SK-N-SH (cell line): Measurements from ENCODE around the gene KRTAP20-4. TPM values are rescaled to one million over a fixed set of nuclear protein-coding genes. Genes with fewer than 3 reads are reported as not detected.

Experiments used
- CTCF ChIA-PET: fragments of 300-600, 350-600 bp; formaldehyde crosslinking; extraction: SDS; loops from one replicate; lab custom pipeline; 2021; lab: Yijun Ruan, JAX
- POLR2A ChIA-PET: fragments of 350-600 bp; sonication (Branson Sonifier 250); formaldehyde crosslinking; extraction: SDS; loops from one replicate; lab custom pipeline; 2020; ENCODE audit warnings: antibody characterized with exemption, inconsistent platforms; lab: Yijun Ruan, JAX
- DNase-seq: peaks from one replicate; pipeline ENCODE4 v3.0.0; 2012
- H2AFZ ChIP-seq: fragments of 200-600 bp; sonication (generic); 2 replicates; pipeline ENCODE4 v1.8.1; 2016; ENCODE audit warnings: antibody characterized with exemption, mild to moderate bottlenecking, low read depth
- H3F3A ChIP-seq: fragments of 200-600 bp; sonication (generic); replicated peaks from 2 replicates; pipeline ENCODE3; 2016; ENCODE audit warnings: antibody characterized with exemption, mild to moderate bottlenecking; ENCODE audit not compliant: insufficient read depth
- H3K27ac ChIP-seq, 2 experiments: fragments of 200-500 bp in 1 of 2; fragments of 200-600 bp in 1 of 2; sonication (Bioruptor generic) in 1 of 2; sonication (generic), shearing (Covaris generic) in 1 of 2; 2 replicates each; pipeline versions ENCODE4 v1.5.1 to v1.6.1; 2014 to 2016; ENCODE audit warnings: low read depth in 2 of 2, inconsistent platforms in 1 of 2, low read length in 1 of 2, mild to moderate bottlenecking in 1 of 2, mixed read lengths in 1 of 2
- H3K27me3 ChIP-seq: fragments of 200-600 bp; sonication (generic), shearing (Covaris generic); 2 replicates; pipeline ENCODE4 v1.6.1; 2016; ENCODE audit warnings: mixed run types; ENCODE audit not compliant: insufficient read depth
- H3K36me3 ChIP-seq, 2 experiments: fragments of 200-500 bp in 1 of 2; fragments of 200-600 bp in 1 of 2; sonication (Bioruptor generic) in 1 of 2; sonication (generic) in 1 of 2; replicated peaks in 1 of 2; 2 replicates each; pipeline versions ENCODE3 to v1.5.1; 2014 to 2016; ENCODE audit warnings: low read length in 1 of 2, mild to moderate bottlenecking in 1 of 2; ENCODE audit not compliant: insufficient read depth in 2 of 2, control insufficient read depth in 1 of 2
- H3K4me1 ChIP-seq, 2 experiments: fragments of 200-500 bp in 1 of 2; fragments of 200-600 bp in 1 of 2; sonication (Bioruptor generic) in 1 of 2; sonication (generic), shearing (Covaris generic) in 1 of 2; 2 replicates each; pipeline versions ENCODE4 v1.5.1 to v1.6.1; 2014 to 2016; ENCODE audit warnings: low read depth in 1 of 2, low read length in 1 of 2, mixed run types in 1 of 2; ENCODE audit not compliant: insufficient read depth in 2 of 2, control insufficient read depth in 1 of 2
- H3K4me2 ChIP-seq: fragments of 200-600 bp; sonication (generic), shearing (Covaris generic); 2 replicates; pipeline ENCODE4 v1.6.1; 2017; ENCODE audit warnings: mixed run types
- H3K4me3 ChIP-seq, 2 experiments: fragments of 200-500 bp in 1 of 2; fragments of 200-600 bp in 1 of 2; sonication (Bioruptor generic) in 1 of 2; sonication (generic), shearing (Covaris generic) in 1 of 2; 2 replicates each; pipeline versions ENCODE4 v1.5.1 to v1.8.1; 2014 to 2016; ENCODE audit warnings: low read depth in 2 of 2, inconsistent platforms in 1 of 2, low read length in 1 of 2, mild to moderate bottlenecking in 1 of 2, mixed read lengths in 1 of 2, moderate library complexity in 1 of 2
- H3K79me2 ChIP-seq: fragments of 200-600 bp; sonication (generic); 2 replicates; pipeline ENCODE4 v1.8.1; 2017; ENCODE audit warnings: mild to moderate bottlenecking; ENCODE audit not compliant: insufficient read depth
- H3K9ac ChIP-seq: fragments of 200-600 bp; sonication (generic); 2 replicates; pipeline ENCODE4 v1.6.1; 2017; ENCODE audit warnings: mixed run types
- H3K9me2 ChIP-seq: fragments of 200-600 bp; sonication (generic); 2 replicates; pipeline ENCODE4 v1.6.1; 2017; ENCODE audit warnings: mixed run types
- H3K9me3 ChIP-seq: fragments of 200-600 bp; sonication (generic); 2 replicates; pipeline ENCODE4 v1.6.1; 2017; ENCODE audit warnings: mixed run types, mild to moderate bottlenecking, moderate library complexity
- H4K20me1 ChIP-seq: fragments of 200-600 bp; sonication (generic); 2 replicates; pipeline ENCODE4 v1.6.1; 2017; ENCODE audit warnings: mild to moderate bottlenecking, mixed run types; ENCODE audit not compliant: insufficient read depth
- ELF1 ChIP-seq: IDR thresholded peaks from 2 replicates; pipeline ENCODE4 v1.4.0; 2012
- FOXJ3 ChIP-seq: sonication (generic); formaldehyde crosslinking; IDR thresholded peaks from 2 replicates; pipeline ENCODE4 v1.5.1; 2020; ENCODE audit warnings: mild to moderate bottlenecking, missing genetic modification reagents
- FOXM1 ChIP-seq: IDR thresholded peaks from 2 replicates; pipeline ENCODE4 v1.4.0; 2012; ENCODE audit warnings: low read depth, mild to moderate bottlenecking
- GATA2 ChIP-seq: sonication (generic); formaldehyde crosslinking; IDR thresholded peaks from 2 replicates; pipeline ENCODE4 v1.5.0; 2020; ENCODE audit warnings: mild to moderate bottlenecking, missing genetic modification reagents
- IRF3 ChIP-seq: fragments of 150-350 bp; IDR thresholded peaks from 2 replicates; pipeline ENCODE4 v1.6.1; 2016; ENCODE audit warnings: mild to moderate bottlenecking, low read depth, low read length
- JUND ChIP-seq: IDR thresholded peaks from 2 replicates; pipeline ENCODE4 v1.4.0; 2012
- MAX ChIP-seq: IDR thresholded peaks from 2 replicates; pipeline ENCODE4 v1.4.0; 2012; ENCODE audit warnings: low read depth
- MEF2A ChIP-seq: IDR thresholded peaks from 2 replicates; pipeline ENCODE4 v1.4.0; 2012; ENCODE audit warnings: low read depth, borderline replicate concordance
- NFIC ChIP-seq: IDR thresholded peaks from 2 replicates; pipeline ENCODE4 v1.4.0; 2012; ENCODE audit warnings: borderline replicate concordance
- NRF1 ChIP-seq: IDR thresholded peaks from 2 replicates; pipeline ENCODE4 v1.6.1; 2012; ENCODE audit warnings: low read depth, mild to moderate bottlenecking, low read length
- RCOR1 ChIP-seq: fragments of 150-350 bp; IDR thresholded peaks from 2 replicates; pipeline ENCODE4 v1.6.1; 2017; ENCODE audit warnings: antibody characterized with exemption, low read length
- RFX5 ChIP-seq: IDR thresholded peaks from 2 replicates; pipeline ENCODE4 v1.6.1; 2012; ENCODE audit warnings: mild to moderate bottlenecking, improper control_type of control experiment, low read length
- SMC3 ChIP-seq: IDR thresholded peaks from 2 replicates; pipeline ENCODE4 v1.6.1; 2012; ENCODE audit warnings: low read depth, low read length, improper control_type of control experiment
- USF1 ChIP-seq: IDR thresholded peaks from 2 replicates; pipeline ENCODE4 v1.4.0; 2012; ENCODE audit warnings: low read depth, borderline replicate concordance
- USF2 ChIP-seq: fragments of 150-350 bp; IDR thresholded peaks from 2 replicates; pipeline ENCODE4 v1.6.1; 2017; ENCODE audit warnings: antibody characterized with exemption, low read length, low read depth, borderline replicate concordance
- ZBTB33 ChIP-seq: IDR thresholded peaks from 2 replicates; pipeline ENCODE4 v1.4.0; 2012; ENCODE audit warnings: low read depth, borderline replicate concordance
- WGBS: methylation state at CpG from one replicate; pipeline ENCODE4 v1.1.6; 2017; ENCODE audit warnings: low lambda C conversion rate; 5-methylcytosine and 5-hydroxymethylcytosine counted together
- polyA plus RNA-seq, 3 experiments: library from polyadenylated mRNA; depleted of rRNA; stranded (reverse); fragments of >200 nt; gene quantifications; 2 replicates each; pipeline ENCODE4 v1.2.3, GENCODE V29; 2012

KRTAP20-4 gene
- polyA plus RNA-seq, 1 of the 3 experiments (the other 2 are of a cell fraction), result not detected

GRCh38 chr21:30616125-30616524 lies 4.3 kb upstream of the KRTAP20-4 start, which contains the start of gene KRTAP20-1:
Gene KRTAP20-1 (plus strand): TSS chr21:30616425. CDS start chr21:30616455, 30 bp downstream.
- Histone ChIP-seq H3K27me3 (no peaks in the 10 kb centered on the region), H3K9me3 (no peaks in the 10 kb centered on the region), H3K36me3 (no peaks in the 10 kb centered on the region), H3K9ac (no peak within 1 kb of the TSS), H3K4me1 (no peaks in the 10 kb centered on the region), H2AFZ (no peak within 1 kb of the TSS), H3K9me2 (no peaks in the 10 kb centered on the region), H4K20me1 (no peaks in the 10 kb centered on the region), H3K4me2 (no peak within 1 kb of the TSS), H3K27ac (no peak within 1 kb of the TSS), H3F3A (no peaks in the 10 kb centered on the region), H3K79me2 (no peaks in the 10 kb centered on the region), H3K4me3 (no peak within 1 kb of the TSS)
- POLR2A ChIA-PET, result no interaction called here
- TF ChIP-seq IRF3 (no peak), MEF2A (no peak)
- 20% methylated on average over 2 of the region's 2 CpGs for WGBS
- DNase-seq, result no peak
- CTCF ChIA-PET, result no interaction called here

- no peak overlapping the region for H3K4me3 ChIP-seq
- TF ChIP-seq NRF1, result no peak
- no peak for TF ChIP-seq MAX
- no peak for TF ChIP-seq FOXM1
- no peak for TF ChIP-seq USF1
- TF ChIP-seq USF2, result no peak
- TF ChIP-seq SMC3, result no peak
- TF ChIP-seq FOXJ3 (CRISPR knock-in tag), result no peak
- no peak for TF ChIP-seq JUND
- no peak for TF ChIP-seq ZBTB33
- no peak for TF ChIP-seq RFX5
- TF ChIP-seq NFIC, result no peak
- TF ChIP-seq GATA2 (CRISPR knock-in tag), result no peak
- no peak for TF ChIP-seq ELF1
- TF ChIP-seq RCOR1, result no peak
- no peak overlapping the region for H3K9ac ChIP-seq
- H3K9me2 ChIP-seq, result no peaks in the 10 kb centered on the region
- no peak overlapping the region for H3K27ac ChIP-seq
- no peak for DNase-seq
- H2AFZ ChIP-seq, result no peak overlapping the region
- no peaks in the 10 kb centered on the region for H3K27me3 ChIP-seq
- no peaks in the 10 kb centered on the region for H3F3A ChIP-seq
- no peaks in the 10 kb centered on the region for H3K36me3 ChIP-seq
- ChIA-PET CTCF (no interaction called here), POLR2A (no interaction called here)
- no peaks in the 10 kb centered on the region for H3K9me3 ChIP-seq
- H3K79me2 ChIP-seq, result no peaks in the 10 kb centered on the region
- H3K4me2 ChIP-seq, result no peak overlapping the region
- H3K4me1 ChIP-seq, result no peaks in the 10 kb centered on the region
- no peaks in the 10 kb centered on the region for H4K20me1 ChIP-seq
Measured at GRCh38 chr21:30620080-30620479, 347 bp upstream of the KRTAP20-4 start.
